ENCODE measurements around the gene PREB. TPM values are rescaled to one million over a fixed set of nuclear protein-coding genes. Genes with fewer than 3 reads are reported as not detected.

PREB gene
- total RNA-seq, 1 donor from 2014 or later: 35.5 TPM

GRCh38 chr2:27087823-27088410 lies 46.5 kb downstream of the PREB start:
- H3K27ac Mint-ChIP-seq (ENCODE audit: unreplicated experiment): no peak overlapping the region
- TF ChIP-seq CTCF (IDR thresholded peaks at IDR 0.05; ENCODE audit: partially characterized antibody, unreplicated experiment): no peak
- H3K36me3 Mint-ChIP-seq (ENCODE audit: unreplicated experiment): no peaks in the 10 kb centered on the region
- peaks cover 3% of the 10 kb centered on the region for H3K27me3 Mint-ChIP-seq (ENCODE audit: unreplicated experiment)
- peaks cover 7% of the 10 kb centered on the region for H3K9me3 Mint-ChIP-seq (ENCODE audit: unreplicated experiment)
- DNase-seq: no peak
- H3K4me3 Mint-ChIP-seq (ENCODE audit: unreplicated experiment): peak overlapping the region; percentile 70
- peaks cover 7% of the 10 kb centered on the region for H3K4me1 Mint-ChIP-seq (ENCODE audit: low read depth, unreplicated experiment)

- peak within 1 kb of the TSS; percentile 75 for H3K27ac Mint-ChIP-seq (ENCODE audit: unreplicated experiment)
- peaks cover 7% of the 10 kb centered on the region for H3K9me3 Mint-ChIP-seq (ENCODE audit: unreplicated experiment)
- H3K27me3 Mint-ChIP-seq (ENCODE audit: unreplicated experiment): peaks cover 3% of the 10 kb centered on the region
- peak; percentile 47 for DNase-seq
- H3K4me1 Mint-ChIP-seq (ENCODE audit: low read depth, unreplicated experiment): peaks cover 5% of the 10 kb centered on the region
- TF ChIP-seq CTCF (IDR thresholded peaks at IDR 0.05; ENCODE audit: partially characterized antibody, unreplicated experiment): peak; percentile 45
- peak within 1 kb of the TSS; percentile 86 for H3K4me3 Mint-ChIP-seq (ENCODE audit: unreplicated experiment)
- H3K36me3 Mint-ChIP-seq (ENCODE audit: unreplicated experiment): no peaks in the 10 kb centered on the region
These were observed 47.5 kb downstream of the PREB start, which contains the start of gene KHK for GRCh38 chr2:27086724-27087593. TSS of gene KHK (plus strand) at chr2:27086772. CDS start at chr2:27087260, 488 bp downstream.

GRCh38 chr2:27086090-27086723 lies 48.2 kb downstream of the PREB start:
- H3K9me3 Mint-ChIP-seq (ENCODE audit: unreplicated experiment): peaks cover 5% of the 10 kb centered on the region
- TF ChIP-seq CTCF (IDR thresholded peaks at IDR 0.05; ENCODE audit: partially characterized antibody, unreplicated experiment): peak; percentile 97
- peaks cover under 1% of the 10 kb centered on the region for H3K36me3 Mint-ChIP-seq (ENCODE audit: unreplicated experiment)
- peak; percentile 99 for DNase-seq
- H3K27ac Mint-ChIP-seq (ENCODE audit: unreplicated experiment): no peak overlapping the region
- peaks cover 8% of the 10 kb centered on the region for H3K4me1 Mint-ChIP-seq (ENCODE audit: low read depth, unreplicated experiment)
- peak overlapping the region; percentile 85 for H3K4me3 Mint-ChIP-seq (ENCODE audit: unreplicated experiment)
- H3K27me3 Mint-ChIP-seq (ENCODE audit: unreplicated experiment): peaks cover 7% of the 10 kb centered on the region

- peaks cover 5% of the 10 kb centered on the region for H3K9me3 Mint-ChIP-seq (ENCODE audit: unreplicated experiment)
- DNase-seq: peak; percentile 65
- no peak overlapping the region for H3K27ac Mint-ChIP-seq (ENCODE audit: unreplicated experiment)
- peaks cover 8% of the 10 kb centered on the region for H3K27me3 Mint-ChIP-seq (ENCODE audit: unreplicated experiment)
- no peak for TF ChIP-seq CTCF (IDR thresholded peaks at IDR 0.05; ENCODE audit: partially characterized antibody, unreplicated experiment)
- H3K4me1 Mint-ChIP-seq (ENCODE audit: low read depth, unreplicated experiment): peaks cover 14% of the 10 kb centered on the region
- H3K36me3 Mint-ChIP-seq (ENCODE audit: unreplicated experiment): peaks cover 6% of the 10 kb centered on the region
- peak overlapping the region; percentile 70 for H3K4me3 Mint-ChIP-seq (ENCODE audit: unreplicated experiment)
These were observed 48.8 kb downstream of the PREB start for GRCh38 chr2:27085673-27086089.
